WERI-Rb-1 (cell line): Measurements from ENCODE around the gene SIPA1.
A peak's percentile ranks its signal among the peaks of the same experiment; 100 is the strongest.

Experiments
- DNase-seq: peaks from one replicate; pipeline ENCODE4 v3.0.0-alpha.2; 2020
- H3K27ac ChIP-seq: fragments of 250-450 bp; sonication (Bioruptor Pico); 2 replicates; pipeline ENCODE4 v1.5.1; 2020; ENCODE audit warnings: mild to moderate bottlenecking, moderate library complexity
- H3K27me3 ChIP-seq: fragments of 250-450 bp; sonication (Bioruptor Pico); 2 replicates; pipeline ENCODE4 v1.5.1; 2021; ENCODE audit warnings: mild to moderate bottlenecking, low read depth, moderate library complexity; ENCODE audit not compliant: insufficient read depth, severe bottlenecking
- H3K36me3 ChIP-seq: fragments of 250-450 bp; sonication (Bioruptor Pico); 2 replicates; pipeline ENCODE4 v1.5.1; 2020; ENCODE audit warnings: mild to moderate bottlenecking, moderate library complexity
- H3K4me3 ChIP-seq: 2 replicates; pipeline ENCODE4 v1.5.1; 2011; ENCODE audit warnings: low read depth, mild to moderate bottlenecking, control low read depth, low read length
- H3K9me3 ChIP-seq: fragments of 250-450 bp; sonication (Bioruptor Pico); 2 replicates; pipeline ENCODE4 v1.5.1; 2021; ENCODE audit warnings: mild to moderate bottlenecking, moderate library complexity; ENCODE audit not compliant: severe bottlenecking
- CTCF ChIP-seq: IDR thresholded peaks from 2 replicates; pipeline ENCODE4 v1.5.1; 2011; ENCODE audit warnings: low read depth, mild to moderate bottlenecking, control low read depth, inconsistent platforms, low read length

SIPA1 gene

DNA sequence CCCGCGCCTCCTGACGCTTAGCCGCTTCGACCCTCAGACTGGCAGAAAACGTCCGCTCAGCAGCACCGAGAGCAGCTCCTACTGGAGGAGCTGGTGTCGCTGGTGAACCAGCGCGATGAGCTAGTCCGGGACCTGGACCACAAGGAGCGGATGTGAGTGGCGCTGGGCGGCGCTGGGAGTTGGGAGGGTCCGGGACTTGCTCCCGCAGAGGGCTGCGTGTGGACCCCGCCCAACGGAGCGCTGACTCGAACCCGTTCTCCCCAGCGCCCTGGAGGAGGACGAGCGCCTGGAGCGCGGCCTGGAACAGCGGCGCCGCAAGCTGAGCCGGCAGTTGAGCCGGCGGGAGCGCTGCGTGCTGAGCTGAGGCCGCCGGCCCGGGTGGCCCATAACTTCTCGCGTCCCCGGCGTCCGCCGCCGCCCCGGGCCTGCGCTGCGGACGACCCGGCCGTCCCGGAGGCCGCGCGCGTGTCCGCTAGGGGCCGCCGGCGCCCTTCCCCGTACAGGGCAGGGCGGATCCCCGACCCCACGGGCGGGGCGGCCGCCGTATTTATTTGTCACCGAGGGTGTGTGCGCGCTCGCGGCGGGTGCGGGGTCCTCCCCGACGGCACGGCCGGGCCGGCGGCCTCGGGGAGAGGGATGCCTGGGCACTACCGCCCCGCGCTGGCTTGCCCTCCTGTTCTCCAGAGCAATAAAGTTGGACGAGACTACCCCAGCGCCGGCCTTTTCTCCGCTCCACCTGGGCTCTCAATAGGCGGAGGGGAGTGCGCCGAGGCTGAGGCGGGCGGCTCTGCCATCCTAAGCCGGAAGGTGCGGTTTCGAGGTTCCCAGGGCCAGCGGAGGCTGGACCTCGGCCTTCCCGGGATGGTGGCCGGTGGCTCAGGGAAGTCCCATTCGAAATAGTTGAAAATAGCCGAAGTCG, 45.7 kb upstream of the SIPA1 start:
- DNase-seq = no peak
- peaks cover 5% of the 10 kb centered on the region for H3K36me3 ChIP-seq

GRCh38 chr11:65592858-65593517, 44.9 kb upstream of the SIPA1 start:
- TF ChIP-seq CTCF = no peak
- no peak overlapping the region for H3K4me3 ChIP-seq
- H3K9me3 ChIP-seq = no peaks in the 10 kb centered on the region
- DNase-seq = no peak
- H3K27me3 ChIP-seq = no peaks in the 10 kb centered on the region
- H3K27ac ChIP-seq = no peak overlapping the region
- peaks cover 11% of the 10 kb centered on the region for H3K36me3 ChIP-seq

More for the DNA sequence above, 45.7 kb upstream of the SIPA1 start:
- no peak overlapping the region for H3K27ac ChIP-seq
- no peak for TF ChIP-seq CTCF
- H3K9me3 ChIP-seq = no peaks in the 10 kb centered on the region
- H3K27me3 ChIP-seq = no peaks in the 10 kb centered on the region
- H3K4me3 ChIP-seq = no peak overlapping the region

GRCh38 chr11:65593518-65594414, 44.1 kb upstream of the SIPA1 start:
- Histone ChIP-seq H3K36me3 (peaks cover 16% of the 10 kb centered on the region), H3K27me3 (no peaks in the 10 kb centered on the region), H3K9me3 (no peaks in the 10 kb centered on the region), H3K4me3 (no peak overlapping the region), H3K27ac (no peak overlapping the region)
- peak; percentile 57 for DNase-seq
- TF ChIP-seq CTCF = peak; percentile 86

DNA sequence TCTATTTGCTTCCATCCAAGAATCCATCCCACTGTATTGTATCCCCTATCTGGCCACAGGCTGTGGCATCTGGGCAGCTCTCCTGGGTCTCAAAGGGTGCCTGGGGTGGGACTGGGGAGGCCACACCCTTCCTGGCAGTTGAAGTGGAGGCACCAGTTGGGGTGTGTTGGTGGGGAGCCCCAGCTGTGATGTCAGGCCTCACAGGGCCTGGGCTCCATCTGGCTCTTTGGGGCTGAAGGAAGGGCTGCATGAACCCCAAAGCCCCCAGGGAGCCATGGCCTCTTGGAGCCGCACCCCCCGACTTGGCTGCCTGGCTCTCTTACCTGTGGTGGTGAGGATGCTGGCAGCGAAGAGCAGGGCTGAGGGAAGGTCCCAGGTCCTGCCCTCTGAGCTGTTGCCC, 42.8 kb upstream of the SIPA1 start:
- Histone ChIP-seq H3K9me3 (no peaks in the 10 kb centered on the region), H3K4me3 (no peak overlapping the region), H3K27me3 (no peaks in the 10 kb centered on the region), H3K36me3 (peaks cover 16% of the 10 kb centered on the region), H3K27ac (no peak overlapping the region)
- TF ChIP-seq CTCF = no peak
- no peak for DNase-seq

GRCh38 chr11:65595543-65596281, 42.2 kb upstream of the SIPA1 start, which contains the start of gene KCNK7:
TSS of gene KCNK7 (minus strand) at chr11:65595800. CDS start at chr11:65595772, 28 bp downstream.
- H3K27me3 ChIP-seq = no peaks in the 10 kb centered on the region
- peaks cover 13% of the 10 kb centered on the region for H3K36me3 ChIP-seq
- no peak for DNase-seq
- H3K9me3 ChIP-seq = no peaks in the 10 kb centered on the region
- TF ChIP-seq CTCF = no peak
- H3K27ac ChIP-seq = no peak within 1 kb of the TSS
- no peak within 1 kb of the TSS for H3K4me3 ChIP-seq
